Stimulated activated CD8-positive, alpha-beta memory T cell treated with anti-CD3 and anti-CD28 coated beads, Interleukin-15, amount 100 ng/mL, for 4 hours (primary cell): Measurements from ENCODE around the gene ZNF710.
"Not testable (repeated sequence)": the region's sequence is repeated elsewhere in the genome, so short reads cannot be mapped to it uniquely, and the experiment has no call there.

Source experiments
- DNase-seq, 2 donors: peaks; one replicate each; pipeline ENCODE4 v3.0.0-alpha.2; 2020; ENCODE audit warnings: low read depth in 2 of 2

ZNF710 gene

DNA sequence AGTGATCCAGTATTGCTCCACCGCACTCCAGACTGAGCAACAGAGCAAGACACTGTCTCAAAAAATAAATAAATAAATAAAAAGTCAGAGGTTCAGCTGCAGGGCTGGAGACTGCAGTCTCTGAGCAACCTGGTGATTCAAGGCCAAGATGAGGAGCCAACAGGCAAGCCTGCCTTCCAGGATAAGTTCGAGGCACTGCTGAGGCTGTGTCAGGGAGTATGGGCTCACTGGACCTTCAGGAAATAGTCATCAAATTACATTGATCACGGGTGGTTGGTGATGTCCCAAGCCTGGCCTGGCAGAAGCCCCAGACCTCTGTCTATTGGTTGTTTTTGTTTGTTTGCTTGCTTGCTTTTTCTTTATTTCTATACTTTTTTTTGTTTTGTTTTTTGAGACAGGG, 59.7 kb downstream of the ZNF710 start:
- DNase-seq = no peak

DNA sequence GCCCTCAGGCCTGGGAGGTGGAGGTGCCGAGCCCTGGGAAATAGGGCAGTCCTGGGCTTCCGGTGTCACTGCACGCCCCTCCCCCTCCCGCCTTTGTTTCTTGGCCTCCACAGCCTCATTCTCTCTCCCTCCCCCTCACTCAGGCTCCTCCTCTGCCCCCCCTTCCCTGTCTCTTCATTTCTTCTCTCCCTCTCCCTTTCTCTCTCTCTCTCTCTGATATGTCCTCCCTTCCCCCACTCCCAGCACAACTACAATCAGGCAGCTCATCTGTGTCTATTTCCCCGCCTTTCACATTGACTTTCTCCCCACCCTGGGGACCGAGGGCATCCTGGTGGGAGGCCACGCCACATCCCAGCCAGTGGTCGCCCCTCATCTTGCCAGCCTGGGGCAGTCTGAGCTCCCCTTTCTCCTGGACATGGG, 60.9 kb downstream of the ZNF710 start:
- DNase-seq = no peak

DNA sequence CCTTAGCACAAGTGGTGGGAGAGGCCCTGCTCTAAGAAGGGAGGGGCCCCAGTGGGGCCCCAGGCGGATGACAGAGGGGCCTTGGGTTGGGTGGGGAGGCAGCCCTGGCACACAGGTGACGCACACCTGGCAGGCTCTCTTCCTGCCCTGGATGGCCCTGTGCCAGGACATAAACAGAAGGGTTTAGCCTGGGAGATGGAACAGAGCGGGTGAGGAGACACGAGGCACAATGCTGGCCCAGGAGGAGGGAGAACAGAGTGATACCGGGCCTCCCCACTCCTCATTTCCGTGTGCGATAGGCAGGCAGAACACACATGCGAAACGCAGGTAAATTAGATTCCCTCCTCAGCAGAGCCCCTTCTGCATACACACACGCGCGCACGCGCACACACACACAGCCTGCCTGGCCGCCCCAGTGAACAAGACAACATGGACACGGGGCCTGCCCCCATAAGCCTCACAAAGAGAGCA, 61.4 kb downstream of the ZNF710 start:
- no peak for DNase-seq

DNA sequence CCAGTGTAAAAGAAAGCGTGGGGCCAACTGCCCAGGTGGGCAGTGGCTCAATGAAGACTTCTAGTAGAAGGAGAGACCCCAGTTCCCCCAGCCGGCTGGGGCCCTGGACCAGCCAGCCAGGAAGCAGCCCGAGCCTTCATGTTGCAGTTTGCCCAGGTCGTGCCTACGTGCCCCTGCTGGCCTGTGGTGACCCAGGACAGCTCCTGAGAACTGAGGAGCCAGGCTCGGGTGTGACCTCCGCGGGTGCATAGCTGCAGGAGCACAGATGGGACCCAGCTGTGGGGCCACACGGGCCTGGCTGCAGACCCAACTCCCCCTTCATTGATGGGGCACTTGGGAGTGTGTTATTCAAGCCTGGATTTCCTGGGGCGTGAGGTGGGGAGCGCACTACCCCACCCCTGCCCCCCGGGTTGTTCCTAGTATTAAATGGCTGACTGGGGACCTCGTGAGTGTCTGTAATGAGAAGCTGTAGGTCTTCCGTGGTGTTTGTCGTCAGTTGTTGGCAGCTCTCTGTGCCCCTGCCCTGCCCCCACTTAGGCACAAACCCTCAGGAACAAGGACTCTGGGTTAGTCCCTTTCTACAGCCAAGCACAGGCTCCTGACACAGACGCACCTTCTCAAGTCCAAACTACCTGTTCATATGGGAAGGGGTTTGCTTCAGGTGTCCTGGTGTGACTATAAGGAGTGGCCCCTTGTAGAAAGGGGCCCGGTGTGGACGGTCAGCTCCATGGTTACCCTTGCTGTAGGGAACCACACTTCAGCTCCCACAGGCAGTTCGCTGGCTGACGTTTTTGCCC, 62.0 kb downstream of the ZNF710 start:
- DNase-seq = no peak

DNA sequence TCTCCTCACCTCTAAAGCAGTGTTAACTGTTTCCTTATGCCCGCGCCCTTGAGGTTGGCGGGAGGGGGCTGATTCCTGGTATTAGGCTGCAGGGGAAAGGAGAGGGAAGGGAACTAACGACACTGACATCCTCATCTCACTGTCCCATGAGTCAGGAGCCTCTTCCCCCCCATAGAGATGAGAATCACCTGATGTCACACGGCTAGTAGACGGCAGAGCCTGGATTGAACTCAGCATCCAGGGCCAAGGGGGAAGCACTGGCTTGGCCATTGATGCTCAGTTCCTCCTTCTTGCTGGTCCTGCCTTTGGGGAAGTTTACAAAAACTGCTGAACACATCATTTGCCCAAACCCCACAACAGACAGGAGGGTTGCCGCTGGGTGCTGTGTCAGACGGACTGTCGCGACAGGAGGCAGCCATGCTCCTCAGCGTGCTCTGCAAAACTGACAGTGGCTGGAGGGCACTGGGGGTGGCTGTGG, 62.7 kb downstream of the ZNF710 start:
- DNase-seq = no peak

DNA sequence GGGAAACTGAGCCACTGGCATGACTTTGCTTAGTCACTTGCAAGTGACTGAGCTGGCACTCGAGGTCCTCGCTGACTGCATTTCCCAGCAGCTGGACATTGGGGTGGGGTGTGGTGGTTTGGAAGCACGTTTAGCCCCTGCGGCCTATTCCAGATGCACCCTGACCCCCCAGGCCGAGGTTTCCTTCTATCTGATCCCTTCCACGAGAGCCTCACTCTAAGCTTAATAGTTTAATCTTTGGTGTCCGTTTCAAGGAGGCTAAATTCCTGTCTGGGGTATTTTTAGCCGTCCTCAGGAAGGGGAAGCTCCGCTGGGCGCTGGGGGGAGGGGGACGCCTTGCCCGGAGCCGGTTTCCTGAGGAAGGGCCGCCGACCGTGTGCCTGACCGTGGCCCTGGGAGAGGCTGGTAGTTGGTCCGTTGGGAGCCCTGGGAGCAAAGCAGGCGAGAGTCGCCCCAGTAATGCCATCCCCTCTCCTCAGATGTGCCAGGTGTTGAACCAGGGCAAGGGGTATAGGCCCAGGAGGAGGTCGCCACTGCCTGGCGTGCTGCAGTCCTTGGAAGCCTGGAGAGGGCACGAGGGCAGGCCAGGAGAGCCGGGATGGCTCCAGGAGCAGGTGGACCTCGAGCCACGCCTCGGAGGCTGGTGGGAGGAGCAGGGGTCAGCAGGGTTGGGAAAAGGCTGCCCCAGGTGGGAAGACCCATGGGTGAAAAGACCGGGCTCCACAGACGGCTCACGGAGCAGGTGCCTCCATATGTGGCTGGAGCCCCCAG, 64.0 kb downstream of the ZNF710 start:
- no peak for DNase-seq

DNA sequence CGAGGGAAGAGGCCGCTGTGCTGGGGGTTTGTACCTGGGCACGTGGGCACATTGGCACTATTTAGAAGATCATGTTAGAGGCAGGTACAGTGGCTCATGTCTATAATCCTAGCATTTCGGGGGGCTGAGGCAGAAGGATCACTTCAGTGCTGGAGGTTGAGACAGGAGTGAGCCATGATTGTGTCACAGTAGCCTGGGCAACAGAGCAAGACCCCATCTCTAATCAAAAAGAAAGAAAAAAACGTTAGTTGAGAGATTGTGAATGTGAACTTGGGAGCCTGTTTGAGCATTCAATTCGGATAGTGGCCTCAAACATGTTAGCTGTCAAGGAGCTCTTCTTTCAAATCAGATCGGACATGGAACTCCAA, 64.5 kb downstream of the ZNF710 start:
- no peak for DNase-seq

DNA sequence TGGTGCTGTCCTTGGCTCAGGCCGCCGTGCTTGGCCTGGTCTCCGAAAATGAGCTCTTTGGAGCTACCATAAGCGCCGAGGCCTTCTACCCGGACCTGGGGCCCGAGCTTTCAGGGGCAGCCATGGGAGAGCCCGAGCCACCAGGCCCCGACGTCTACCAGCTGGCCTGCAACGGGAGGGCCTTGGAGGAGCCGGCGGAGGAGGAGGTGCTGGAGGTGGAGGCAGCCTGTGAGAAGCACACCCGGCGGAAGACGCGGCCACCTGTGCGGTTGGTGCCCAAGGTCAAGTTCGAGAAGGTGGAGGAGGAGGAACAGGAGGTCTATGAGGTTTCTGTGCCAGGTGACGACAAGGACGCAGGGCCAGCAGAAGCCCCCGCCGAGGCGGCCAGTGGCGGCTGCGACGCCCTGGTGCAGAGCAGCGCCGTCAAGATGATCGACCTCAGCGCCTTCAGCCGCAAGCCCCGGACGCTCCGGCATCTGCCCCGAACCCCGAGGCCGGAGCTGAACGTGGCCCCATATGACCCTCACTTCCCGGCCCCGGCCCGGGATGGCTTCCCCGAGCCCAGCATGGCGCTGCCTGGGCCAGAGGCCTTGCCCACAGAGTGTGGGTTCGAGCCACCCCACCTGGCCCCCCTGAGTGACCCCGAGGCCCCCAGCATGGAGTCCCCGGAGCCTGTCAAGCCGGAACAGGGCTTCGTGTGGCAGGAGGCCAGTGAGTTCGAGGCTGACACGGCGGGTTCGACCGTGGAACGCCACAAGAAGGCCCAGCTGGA, 66.2 kb downstream of the ZNF710 start:
- no peak for DNase-seq

DNA sequence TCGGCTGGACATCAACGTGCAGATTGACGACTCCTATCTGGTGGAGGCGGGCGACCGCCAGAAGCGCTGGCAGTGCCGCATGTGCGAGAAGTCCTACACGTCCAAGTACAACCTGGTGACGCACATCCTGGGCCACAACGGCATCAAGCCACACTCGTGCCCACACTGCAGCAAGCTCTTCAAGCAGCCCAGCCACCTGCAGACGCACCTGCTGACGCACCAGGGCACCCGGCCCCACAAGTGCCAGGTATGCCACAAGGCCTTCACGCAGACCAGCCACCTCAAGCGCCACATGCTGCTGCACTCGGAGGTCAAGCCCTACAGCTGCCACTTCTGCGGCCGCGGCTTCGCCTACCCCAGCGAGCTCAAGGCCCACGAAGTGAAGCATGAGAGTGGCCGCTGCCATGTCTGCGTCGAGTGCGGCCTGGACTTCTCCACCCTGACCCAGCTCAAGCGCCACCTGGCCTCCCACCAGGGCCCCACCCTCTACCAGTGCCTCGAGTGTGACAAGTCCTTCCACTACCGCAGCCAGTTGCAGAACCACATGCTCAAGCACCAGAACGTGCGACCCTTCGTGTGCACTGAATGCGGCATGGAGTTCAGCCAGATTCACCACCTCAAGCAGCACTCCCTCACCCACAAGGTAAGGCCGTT, 67.0 kb downstream of the ZNF710 start:
- DNase-seq = no peak

DNA sequence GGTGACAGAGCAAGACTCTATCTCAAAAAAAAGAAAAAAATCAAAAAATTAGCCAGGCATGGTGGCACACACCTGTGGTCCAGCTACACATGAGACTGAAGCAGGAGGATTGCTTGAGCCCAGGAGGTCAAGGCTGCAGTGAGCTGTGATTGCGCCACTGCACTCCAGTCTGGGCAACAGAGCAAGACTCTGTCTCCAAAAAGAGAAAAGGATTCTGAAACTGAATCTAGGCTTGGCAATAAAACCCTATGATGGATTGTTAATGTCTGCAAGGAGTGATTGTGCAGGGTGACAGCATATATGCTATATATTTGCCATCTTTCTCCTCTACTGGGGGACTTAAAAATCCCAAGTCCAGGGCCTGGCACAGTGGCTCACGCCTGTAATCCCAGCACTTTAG, 69.5 kb downstream of the ZNF710 start:
- DNase-seq = not testable (repeated sequence)

DNA sequence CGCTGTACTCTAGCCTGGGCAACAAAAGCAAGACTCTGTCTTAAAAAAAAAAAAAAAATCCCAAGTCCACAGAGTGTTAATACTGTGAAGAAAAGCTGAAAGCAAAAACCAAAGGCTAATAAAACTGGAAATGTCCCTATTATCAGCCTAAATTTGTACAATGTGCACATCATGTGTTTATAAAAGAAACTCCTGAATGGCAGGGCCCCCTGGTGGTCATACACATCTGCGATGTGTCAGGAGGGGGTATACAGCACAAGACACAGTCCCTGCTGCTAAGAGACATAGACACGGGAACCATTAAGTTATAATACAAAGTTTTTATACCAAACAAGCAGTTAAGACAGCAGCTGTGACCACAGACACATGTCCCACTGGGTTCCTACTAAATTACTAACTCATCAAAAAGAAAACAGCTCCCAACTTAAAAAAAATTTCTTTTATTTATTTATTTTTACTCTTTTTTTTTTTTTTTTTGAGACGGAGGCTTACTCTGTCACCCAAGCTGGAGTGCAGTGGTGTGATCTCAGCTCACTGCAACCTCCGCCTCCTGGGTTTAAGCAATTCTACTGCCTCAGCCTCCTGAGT, 70.2 kb downstream of the ZNF710 start:
- peak; percentile 31 to 68 for DNase-seq

DNA sequence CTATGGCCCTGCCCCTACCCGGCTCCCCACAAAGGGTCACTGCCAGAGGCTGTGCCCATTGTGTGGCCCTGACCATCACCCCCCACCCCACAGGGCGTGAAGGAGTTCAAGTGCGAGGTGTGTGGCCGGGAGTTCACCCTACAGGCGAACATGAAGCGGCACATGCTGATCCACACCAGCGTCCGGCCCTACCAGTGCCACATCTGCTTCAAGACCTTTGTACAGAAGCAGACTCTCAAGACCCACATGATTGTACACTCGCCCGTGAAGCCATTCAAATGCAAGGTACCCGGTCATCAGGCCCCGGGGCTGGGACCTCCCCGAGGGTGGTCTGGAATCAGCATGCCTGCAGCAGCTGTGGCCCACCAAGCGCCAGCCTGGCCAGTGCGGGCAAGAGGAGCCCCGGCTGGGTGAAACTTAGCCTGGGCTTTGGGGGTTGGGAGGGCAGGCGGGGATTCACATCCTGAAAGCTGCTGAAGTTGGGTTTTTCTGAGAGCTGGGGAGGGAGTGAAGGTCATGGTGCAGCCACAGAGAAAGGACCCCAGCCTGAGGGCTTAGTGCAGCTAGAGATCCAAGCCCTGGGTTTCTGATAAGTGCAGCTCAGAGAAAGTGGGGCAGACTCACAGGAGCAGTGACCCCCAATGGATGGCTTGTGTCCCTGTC, 72.0 kb downstream of the ZNF710 start:
- no peak for DNase-seq

DNA sequence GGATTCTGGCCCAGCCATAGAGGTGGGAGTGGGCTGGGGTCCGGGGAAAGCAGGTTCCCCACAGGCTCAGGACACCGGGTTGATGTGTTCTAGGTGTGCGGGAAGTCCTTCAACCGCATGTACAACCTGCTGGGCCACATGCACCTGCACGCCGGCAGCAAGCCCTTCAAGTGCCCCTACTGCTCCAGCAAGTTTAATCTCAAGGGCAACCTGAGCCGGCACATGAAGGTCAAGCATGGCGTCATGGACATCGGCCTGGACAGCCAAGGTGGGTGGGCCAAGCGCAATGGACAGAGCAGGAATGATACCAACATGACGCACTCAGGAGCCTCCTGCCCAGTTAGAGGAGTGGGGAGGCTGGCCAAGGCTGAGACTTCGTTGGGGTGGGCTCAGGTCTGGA, 72.9 kb downstream of the ZNF710 start:
- no peak for DNase-seq

DNA sequence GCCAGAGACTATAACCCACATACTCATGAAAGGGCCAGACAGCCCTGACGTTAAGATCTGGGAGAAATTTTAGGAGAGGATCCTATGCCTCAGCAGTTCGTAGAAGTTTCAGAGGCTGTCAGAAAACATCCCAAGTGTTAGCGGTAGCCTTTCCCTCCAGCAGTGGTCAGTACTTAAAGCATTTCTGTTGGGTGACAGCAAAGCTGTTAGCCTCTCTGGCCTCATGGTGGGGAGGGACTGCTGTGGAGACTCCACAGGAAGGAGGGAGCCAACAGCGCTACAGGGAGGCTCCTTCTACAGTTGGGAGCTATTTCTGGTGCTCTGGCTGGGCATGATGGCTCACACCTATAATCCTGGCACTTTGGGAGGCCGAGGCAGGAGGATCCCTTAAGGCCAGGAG, 73.8 kb downstream of the ZNF710 start:
- DNase-seq = no peak

DNA sequence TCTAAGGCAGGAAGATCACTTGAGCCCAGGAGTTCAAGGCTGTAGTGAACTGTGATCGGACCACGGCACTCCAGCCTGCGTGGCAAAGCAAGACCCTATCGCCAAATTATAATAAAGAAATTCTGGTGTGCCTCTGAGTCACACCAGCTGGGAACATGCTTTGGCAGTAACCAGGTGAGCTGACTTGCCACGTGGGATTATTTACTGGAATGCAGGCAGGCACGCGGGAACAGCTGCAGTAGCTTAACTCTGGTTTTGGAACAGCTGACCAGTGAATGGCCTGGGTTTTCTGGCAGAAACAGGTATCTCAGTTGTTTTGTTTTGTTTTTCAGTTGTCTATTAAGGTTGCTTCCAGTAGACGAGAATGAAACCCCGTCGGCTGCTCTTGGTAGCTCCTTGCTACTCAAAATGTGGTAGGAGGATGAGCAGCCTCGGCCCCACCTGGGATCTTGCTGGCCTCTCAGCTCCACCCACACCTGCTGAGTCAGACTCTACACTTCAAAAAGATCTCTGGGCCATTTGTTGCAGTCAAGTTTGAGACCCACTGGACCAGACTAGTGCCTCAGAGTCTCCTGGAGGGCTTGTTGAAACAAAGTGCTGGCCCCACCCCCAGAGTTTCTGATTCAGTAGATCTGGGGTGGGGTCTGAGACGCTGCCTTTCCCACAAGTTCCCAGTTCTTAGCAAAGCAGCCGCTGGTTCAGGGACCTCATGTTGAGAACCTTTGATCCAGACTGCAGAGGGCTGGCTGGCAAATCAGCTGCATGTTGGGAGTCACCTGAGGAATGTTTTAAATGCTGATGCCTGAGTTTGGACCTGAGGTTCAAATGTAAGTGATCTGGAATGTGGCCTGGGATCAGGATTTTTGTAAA, 74.5 kb downstream of the ZNF710 start:
- DNase-seq = no peak

DNA sequence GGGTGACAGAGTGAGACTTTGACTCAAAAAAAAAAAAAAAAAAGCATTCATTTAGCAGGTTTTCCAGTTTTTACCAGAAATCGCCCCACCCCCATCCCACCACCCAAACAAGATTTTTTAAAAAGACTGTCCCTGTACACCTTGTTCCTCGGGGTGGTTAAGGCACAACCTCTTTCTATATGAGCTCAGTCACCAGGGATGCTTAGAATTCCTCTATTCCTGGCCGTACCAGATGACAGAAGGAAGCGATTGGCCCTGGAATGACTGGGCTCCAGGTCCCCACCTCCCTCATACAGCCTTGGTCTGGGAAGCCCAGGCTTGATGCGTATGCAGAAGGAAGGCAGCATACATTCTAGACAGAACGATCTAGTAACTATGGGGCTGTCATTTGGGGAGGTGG, 75.6 kb downstream of the ZNF710 start:
- no peak for DNase-seq

DNA sequence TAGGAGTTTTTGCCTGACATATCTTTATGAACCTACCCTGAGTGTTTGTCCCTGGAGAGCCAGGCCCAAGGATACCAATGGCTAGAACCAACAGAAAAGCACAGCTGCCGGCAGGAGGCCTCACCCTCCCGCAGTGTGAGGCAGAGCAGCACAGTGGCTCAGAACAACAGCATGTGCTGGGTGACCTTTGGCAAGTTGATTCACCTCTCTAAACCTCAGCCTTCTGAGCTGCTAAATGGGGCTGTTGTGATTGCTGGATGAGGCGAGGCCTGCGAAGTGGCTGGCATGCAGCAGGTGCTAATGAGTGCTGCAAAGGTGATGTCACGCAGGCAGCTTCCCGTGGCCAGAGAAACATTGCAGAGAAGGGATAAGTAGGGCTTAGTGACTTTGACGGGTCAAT, 77.8 kb downstream of the ZNF710 start:
- no peak for DNase-seq

DNA sequence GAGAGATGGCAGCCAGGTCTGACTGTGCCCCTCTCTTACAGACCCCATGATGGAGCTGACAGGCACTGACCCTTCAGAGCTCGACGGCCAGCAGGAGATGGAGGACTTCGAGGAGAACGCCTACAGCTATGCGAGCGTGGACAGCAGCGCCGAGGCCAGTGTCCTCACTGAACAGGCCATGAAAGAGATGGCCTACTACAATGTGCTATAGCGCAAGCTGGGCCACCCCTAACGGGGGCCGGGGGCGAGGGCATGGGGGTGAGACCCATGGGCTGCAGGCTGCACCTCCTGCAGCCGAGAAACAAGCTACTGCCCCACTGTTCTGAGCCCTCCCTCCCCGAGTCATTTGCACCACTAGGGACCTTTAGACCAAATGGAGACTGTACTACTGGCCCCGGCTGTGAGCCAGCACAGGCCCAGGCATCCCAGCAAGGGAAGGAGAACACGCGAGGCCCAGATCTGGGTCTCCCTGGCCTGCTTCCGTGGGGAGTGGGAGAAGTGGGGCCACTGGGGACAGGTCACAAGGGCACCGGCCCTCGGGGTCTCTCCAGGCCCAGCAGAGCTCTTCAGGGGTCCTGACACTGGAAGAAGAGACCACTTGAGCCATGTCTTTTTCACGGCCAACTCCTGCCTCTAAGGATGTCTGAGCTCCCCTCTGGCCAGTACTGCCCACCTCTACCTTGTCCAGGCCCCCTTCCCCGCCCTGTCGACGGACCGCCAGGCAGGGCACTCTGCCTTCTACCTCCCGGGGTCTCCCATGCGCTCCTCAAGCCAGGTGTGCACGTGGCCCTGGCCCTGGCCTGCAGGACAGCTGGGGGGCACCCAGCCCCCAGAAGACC, 78.7 kb downstream of the ZNF710 start:
- no peak for DNase-seq

DNA sequence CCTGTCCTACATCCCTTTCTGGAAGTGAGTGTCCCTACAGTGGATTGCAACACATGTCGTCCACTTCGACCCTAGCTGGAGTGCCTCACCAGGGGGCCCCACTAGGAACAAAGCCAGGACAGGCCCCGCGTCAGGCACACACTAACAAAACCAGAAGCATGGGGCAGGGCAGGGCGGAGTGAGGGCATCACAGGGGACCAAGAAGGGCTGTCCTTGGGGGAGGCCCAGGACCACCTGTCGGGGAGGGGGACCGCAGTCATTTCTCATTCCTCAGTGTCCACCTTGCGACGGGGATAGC, 79.3 kb downstream of the ZNF710 start:
- no peak for DNase-seq
